H1 (cell line): ENCODE data around the gene PIGS. TPM values are rescaled to one million over a fixed set of nuclear protein-coding genes. Genes with fewer than 3 reads are reported as not detected.

Source experiments
- polyA plus RNA-seq, 7 experiments: library from polyadenylated mRNA; depleted of rRNA in 3 of 7; stranded (reverse) in 5 of 7; unstranded in 2 of 7; fragments of >200 nt in 5 of 7; fragments of 200-250 nt in 2 of 7; gene quantifications; 1 replicate in 5 of 7; 2 replicates in 1 of 7; 4 replicates in 1 of 7; pipeline versions ENCODE4 v1.2.1 to v1.2.3, GENCODE V29; 2011 to 2013; ENCODE audit warnings: missing spikeins in 2 of 7, mixed read lengths in 2 of 7
- total RNA-seq: library from RNA; stranded (reverse); fragmentation: NEBNext Ultra II Directional; extraction: Animal tissue kit (Norgen Biotek cat#: 25700); gene quantifications from 2 replicates; pipeline ENCODE4 v1.2.1, GENCODE V29; 2021
- TF ChIP-seq, protein P1 (sequence below): fragments of 300-600 bp; sonication (generic); IDR thresholded peaks from 2 replicates; pipeline ENCODE4 v1.7.1; 2012; ENCODE audit warnings: low read length, moderate library complexity, mild to moderate bottlenecking, inconsistent platforms; ENCODE audit not compliant: insufficient replicate concordance

Gene PIGS
- total and polyA plus RNA-seq, 2 of the 8 experiments (the other 6 are each of a cell fraction or from before 2014, with no cell fraction given): 44.3 to 50.6 TPM

DNA sequence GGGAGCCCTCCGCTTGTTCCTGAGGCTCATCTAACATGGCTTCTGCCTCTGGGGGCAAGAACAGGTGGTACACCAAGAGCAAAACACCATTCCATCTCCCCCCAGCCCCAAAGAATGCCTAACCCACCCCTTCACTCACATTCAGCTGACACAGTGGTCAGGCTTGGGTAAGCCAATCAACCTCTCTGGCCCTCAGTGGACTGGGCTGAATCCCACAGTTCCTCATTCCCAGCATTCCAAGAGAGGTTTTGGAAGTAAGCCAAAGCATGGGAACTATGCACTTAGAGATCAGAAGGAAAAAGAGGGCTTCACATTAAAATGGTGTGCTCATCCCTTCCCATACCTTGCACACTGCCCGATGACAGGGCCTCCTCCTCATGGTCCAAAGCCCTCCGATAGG, 7.8 kb downstream of the PIGS start (continued):
- TF ChIP-seq, protein P1, sequence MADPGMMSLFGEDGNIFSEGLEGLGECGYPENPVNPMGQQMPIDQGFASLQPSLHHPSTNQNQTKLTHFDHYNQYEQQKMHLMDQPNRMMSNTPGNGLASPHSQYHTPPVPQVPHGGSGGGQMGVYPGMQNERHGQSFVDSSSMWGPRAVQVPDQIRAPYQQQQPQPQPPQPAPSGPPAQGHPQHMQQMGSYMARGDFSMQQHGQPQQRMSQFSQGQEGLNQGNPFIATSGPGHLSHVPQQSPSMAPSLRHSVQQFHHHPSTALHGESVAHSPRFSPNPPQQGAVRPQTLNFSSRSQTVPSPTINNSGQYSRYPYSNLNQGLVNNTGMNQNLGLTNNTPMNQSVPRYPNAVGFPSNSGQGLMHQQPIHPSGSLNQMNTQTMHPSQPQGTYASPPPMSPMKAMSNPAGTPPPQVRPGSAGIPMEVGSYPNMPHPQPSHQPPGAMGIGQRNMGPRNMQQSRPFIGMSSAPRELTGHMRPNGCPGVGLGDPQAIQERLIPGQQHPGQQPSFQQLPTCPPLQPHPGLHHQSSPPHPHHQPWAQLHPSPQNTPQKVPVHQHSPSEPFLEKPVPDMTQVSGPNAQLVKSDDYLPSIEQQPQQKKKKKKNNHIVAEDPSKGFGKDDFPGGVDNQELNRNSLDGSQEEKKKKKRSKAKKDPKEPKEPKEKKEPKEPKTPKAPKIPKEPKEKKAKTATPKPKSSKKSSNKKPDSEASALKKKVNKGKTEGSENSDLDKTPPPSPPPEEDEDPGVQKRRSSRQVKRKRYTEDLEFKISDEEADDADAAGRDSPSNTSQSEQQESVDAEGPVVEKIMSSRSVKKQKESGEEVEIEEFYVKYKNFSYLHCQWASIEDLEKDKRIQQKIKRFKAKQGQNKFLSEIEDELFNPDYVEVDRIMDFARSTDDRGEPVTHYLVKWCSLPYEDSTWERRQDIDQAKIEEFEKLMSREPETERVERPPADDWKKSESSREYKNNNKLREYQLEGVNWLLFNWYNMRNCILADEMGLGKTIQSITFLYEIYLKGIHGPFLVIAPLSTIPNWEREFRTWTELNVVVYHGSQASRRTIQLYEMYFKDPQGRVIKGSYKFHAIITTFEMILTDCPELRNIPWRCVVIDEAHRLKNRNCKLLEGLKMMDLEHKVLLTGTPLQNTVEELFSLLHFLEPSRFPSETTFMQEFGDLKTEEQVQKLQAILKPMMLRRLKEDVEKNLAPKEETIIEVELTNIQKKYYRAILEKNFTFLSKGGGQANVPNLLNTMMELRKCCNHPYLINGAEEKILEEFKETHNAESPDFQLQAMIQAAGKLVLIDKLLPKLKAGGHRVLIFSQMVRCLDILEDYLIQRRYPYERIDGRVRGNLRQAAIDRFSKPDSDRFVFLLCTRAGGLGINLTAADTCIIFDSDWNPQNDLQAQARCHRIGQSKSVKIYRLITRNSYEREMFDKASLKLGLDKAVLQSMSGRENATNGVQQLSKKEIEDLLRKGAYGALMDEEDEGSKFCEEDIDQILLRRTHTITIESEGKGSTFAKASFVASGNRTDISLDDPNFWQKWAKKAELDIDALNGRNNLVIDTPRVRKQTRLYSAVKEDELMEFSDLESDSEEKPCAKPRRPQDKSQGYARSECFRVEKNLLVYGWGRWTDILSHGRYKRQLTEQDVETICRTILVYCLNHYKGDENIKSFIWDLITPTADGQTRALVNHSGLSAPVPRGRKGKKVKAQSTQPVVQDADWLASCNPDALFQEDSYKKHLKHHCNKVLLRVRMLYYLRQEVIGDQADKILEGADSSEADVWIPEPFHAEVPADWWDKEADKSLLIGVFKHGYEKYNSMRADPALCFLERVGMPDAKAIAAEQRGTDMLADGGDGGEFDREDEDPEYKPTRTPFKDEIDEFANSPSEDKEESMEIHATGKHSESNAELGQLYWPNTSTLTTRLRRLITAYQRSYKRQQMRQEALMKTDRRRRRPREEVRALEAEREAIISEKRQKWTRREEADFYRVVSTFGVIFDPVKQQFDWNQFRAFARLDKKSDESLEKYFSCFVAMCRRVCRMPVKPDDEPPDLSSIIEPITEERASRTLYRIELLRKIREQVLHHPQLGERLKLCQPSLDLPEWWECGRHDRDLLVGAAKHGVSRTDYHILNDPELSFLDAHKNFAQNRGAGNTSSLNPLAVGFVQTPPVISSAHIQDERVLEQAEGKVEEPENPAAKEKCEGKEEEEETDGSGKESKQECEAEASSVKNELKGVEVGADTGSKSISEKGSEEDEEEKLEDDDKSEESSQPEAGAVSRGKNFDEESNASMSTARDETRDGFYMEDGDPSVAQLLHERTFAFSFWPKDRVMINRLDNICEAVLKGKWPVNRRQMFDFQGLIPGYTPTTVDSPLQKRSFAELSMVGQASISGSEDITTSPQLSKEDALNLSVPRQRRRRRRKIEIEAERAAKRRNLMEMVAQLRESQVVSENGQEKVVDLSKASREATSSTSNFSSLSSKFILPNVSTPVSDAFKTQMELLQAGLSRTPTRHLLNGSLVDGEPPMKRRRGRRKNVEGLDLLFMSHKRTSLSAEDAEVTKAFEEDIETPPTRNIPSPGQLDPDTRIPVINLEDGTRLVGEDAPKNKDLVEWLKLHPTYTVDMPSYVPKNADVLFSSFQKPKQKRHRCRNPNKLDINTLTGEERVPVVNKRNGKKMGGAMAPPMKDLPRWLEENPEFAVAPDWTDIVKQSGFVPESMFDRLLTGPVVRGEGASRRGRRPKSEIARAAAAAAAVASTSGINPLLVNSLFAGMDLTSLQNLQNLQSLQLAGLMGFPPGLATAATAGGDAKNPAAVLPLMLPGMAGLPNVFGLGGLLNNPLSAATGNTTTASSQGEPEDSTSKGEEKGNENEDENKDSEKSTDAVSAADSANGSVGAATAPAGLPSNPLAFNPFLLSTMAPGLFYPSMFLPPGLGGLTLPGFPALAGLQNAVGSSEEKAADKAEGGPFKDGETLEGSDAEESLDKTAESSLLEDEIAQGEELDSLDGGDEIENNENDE: no peak
